ENCODE measurements around the gene DACH2.

GRCh38 chrX:86241547-86241946 is 93.3 kb downstream of the DACH2 start:
- TF ChIP-seq CTCF (conservative IDR thresholded peaks at IDR 0.05; ENCODE audit: low read depth, low read length), result no peak
- TF ChIP-seq SMC3 (IDR thresholded peaks at IDR 0.05; ENCODE audit: low read depth, low read length), result no peak
- TF ChIP-seq POLR2A (IDR thresholded peaks at IDR 0.05; ENCODE audit: low read depth, low read length), result no peak
- no peak for TF ChIP-seq MAFK (IDR thresholded peaks at IDR 0.05; ENCODE audit: low read depth, low read length)
- no peak for TF ChIP-seq RAD21 (IDR thresholded peaks at IDR 0.05; ENCODE audit: low read length)
- TF ChIP-seq USF2 (IDR thresholded peaks at IDR 0.05; ENCODE audit: low read depth, low read length), result no peak
- TF ChIP-seq MXI1 (IDR thresholded peaks at IDR 0.05; ENCODE audit: borderline replicate concordance, low read depth, low read length), result no peak
- no peak for TF ChIP-seq RCOR1 (IDR thresholded peaks at IDR 0.05; ENCODE audit: insufficient replicate concordance, low read length)

Data from IMR-90 (cell line).